Measurements from ENCODE around the gene PGP. TPM values are rescaled to one million over a fixed set of nuclear protein-coding genes. Genes with fewer than 3 reads are reported as not detected.

PGP gene
- total and polyA plus RNA-seq, 3 experiments from 2014 or later, result 14.7 to 30.9 (median 27.3) TPM

DNA sequence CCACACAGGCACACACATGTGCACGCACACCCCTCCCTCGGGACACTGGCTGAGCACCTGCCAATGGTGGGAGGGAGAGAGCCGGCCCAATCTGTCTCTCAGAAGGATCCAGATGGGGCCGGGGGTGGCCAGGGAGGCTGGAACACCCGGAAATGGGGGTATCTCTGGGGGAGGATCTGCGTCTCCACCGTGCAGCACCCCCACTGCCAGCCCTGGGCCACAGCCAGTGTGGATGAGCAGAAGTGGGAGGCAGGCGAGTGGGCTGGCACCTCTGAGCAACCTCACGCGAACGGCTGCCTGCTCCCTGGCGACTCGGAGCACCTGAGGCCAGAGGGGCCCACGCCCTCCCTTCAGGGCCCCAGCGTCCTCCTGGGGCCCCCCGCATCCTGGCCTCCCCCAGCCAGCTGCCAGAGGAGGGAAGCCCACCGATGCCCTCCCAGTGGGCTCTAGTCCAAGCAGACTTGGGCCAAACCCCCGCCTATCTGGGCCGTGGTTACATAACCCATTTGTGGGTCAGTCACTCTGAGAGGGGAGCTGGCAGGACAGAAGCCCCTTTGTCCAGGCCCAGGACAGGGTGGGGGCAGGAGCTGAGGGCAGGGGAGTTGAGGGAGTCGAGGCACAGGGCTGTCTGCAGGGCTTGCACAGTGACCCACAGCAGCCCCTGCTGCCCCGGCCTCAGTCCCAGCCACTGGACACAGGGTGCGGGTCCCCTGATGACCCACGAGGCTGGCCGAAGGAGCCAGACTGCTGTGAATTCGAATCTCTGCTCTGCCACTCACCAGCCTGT lies 23.8 kb downstream of the PGP start:
- Mint-ChIP-seq H3K36me3 (no peaks in the 10 kb centered on the region), H3K4me1 (peaks cover 0 to 13% (median 4%) of the 10 kb centered on the region in 3 donors), H3K4me3 (no peak overlapping the region), H3K27me3 (peaks cover 6 to 10% of the 10 kb centered on the region in 2 donors), H3K27ac (no peak overlapping the region), H3K9me3 (no peaks in the 10 kb centered on the region)
- CTCF ChIA-PET, result no interaction called here
- H3K9me3 ChIP-seq (ENCODE audit: low read length), result no peaks in the 10 kb centered on the region
- H3K27me3 ChIP-seq (ENCODE audit: insufficient read depth, low read length, poor library complexity, severe bottlenecking), result peaks cover 15% of the 10 kb centered on the region
- no peaks in the 10 kb centered on the region for H3K36me3 ChIP-seq (ENCODE audit: insufficient read depth, low read length)
- H3K27ac ChIP-seq (ENCODE audit: low read depth, low read length), result no peak overlapping the region
- no peak for DNase-seq
- POLR2A ChIA-PET, result no interaction called here
- peaks cover 9% of the 10 kb centered on the region for H3K4me1 ChIP-seq (ENCODE audit: insufficient read depth, low read length)
- H3K4me3 ChIP-seq (ENCODE audit: low read length), result no peak overlapping the region

DNA sequence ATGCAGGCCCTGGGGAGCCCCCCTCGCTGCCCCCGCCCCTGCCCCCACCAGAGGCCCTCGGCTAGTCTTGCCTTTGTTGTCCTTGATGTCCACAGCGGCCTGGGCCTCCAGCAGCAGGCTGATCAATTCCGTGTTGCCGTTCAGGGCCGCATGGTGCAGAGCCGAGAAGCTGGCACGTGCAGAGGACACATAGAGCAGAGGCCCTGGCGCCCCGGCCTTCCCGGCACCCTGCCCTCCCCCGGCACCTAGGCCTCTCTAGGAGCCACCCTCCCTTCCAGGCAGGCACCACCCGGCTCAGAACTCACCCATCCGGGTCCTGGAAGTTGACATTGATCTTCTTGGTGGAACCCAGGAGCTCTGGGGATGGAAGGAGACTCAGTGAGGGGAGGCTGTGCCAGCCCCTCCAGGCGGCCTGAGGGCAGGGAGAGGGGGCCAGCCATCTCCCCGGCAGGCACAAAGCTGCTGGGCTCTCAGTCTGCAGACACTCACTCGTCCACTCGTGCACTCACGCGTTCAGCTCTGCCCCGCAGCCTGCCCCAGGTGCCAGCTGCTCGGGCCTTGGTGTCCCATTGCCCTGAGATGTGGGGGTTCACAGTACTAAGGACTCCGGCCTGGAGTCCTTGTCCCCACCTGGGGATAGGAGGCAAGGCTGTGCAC lies 24.5 kb downstream of the PGP start:
- Mint-ChIP-seq H3K4me3 (no peak overlapping the region), H3K27ac (no peak overlapping the region), H3K27me3 (peaks cover 6 to 10% of the 10 kb centered on the region in 2 donors), H3K9me3 (no peaks in the 10 kb centered on the region), H3K4me1 (peaks cover 0 to 5% (median 4%) of the 10 kb centered on the region in 3 donors), H3K36me3 (no peaks in the 10 kb centered on the region)
- peaks cover 4% of the 10 kb centered on the region for H3K4me1 ChIP-seq (ENCODE audit: insufficient read depth, low read length)
- H3K36me3 ChIP-seq (ENCODE audit: insufficient read depth, low read length), result no peaks in the 10 kb centered on the region
- peaks cover 8% of the 10 kb centered on the region for H3K27me3 ChIP-seq (ENCODE audit: insufficient read depth, low read length, poor library complexity, severe bottlenecking)
- H3K27ac ChIP-seq (ENCODE audit: low read depth, low read length), result no peak overlapping the region
- no peaks in the 10 kb centered on the region for H3K9me3 ChIP-seq (ENCODE audit: low read length)
- DNase-seq, result no peak
- no peak overlapping the region for H3K4me3 ChIP-seq (ENCODE audit: low read length)
- CTCF ChIA-PET, result no interaction called here
- POLR2A ChIA-PET, result no interaction called here

DNA sequence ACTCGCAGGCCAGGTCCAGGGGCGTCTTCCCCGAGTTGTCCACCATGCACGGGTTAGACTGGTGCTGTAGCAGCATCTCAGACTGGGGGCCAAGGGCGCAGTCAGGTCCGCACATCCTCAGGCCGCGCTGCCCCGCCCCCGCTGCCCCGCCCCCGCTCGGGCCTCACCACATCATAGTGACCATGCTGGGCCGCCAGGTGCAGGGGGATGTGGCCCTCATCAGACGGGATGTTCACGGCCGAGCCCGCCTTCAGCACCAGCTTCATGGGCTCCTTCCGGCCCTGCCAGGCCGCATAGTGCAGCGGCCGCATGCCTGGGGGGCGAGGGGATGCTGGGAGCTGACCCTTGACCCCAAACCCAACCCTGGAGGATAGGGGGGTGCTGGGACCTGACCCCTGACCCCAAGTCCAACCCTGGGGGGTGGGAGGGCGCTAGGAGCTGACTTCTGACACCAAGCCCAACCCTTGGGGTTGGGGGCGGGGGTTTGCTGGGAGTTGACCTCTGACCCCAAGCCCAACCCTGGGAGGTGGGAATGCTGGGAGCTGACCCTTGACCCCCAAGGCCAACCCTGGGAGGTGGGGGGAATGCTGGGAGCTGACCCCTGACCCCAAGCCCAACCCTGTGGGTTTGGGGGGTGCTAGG lies 25.3 kb downstream of the PGP start:
- CTCF ChIA-PET, result no interaction called here
- Mint-ChIP-seq H3K9me3 (no peaks in the 10 kb centered on the region), H3K4me1 (no peaks in the 10 kb centered on the region), H3K4me3 (no peak overlapping the region), H3K27me3 (peaks cover 0 to 4% of the 10 kb centered on the region in 2 donors), H3K27ac (no peak overlapping the region), H3K36me3 (peaks cover 0 to under 1% (median 0%) of the 10 kb centered on the region in 3 donors)
- POLR2A ChIA-PET, result no interaction called here
- H3K27ac ChIP-seq (ENCODE audit: low read depth, low read length), result no peak overlapping the region
- no peaks in the 10 kb centered on the region for H3K4me1 ChIP-seq (ENCODE audit: insufficient read depth, low read length)
- no peak overlapping the region for H3K4me3 ChIP-seq (ENCODE audit: low read length)
- H3K9me3 ChIP-seq (ENCODE audit: low read length), result no peaks in the 10 kb centered on the region
- no peaks in the 10 kb centered on the region for H3K36me3 ChIP-seq (ENCODE audit: insufficient read depth, low read length)
- DNase-seq, result no peak
- H3K27me3 ChIP-seq (ENCODE audit: insufficient read depth, low read length, poor library complexity, severe bottlenecking), result peaks cover under 1% of the 10 kb centered on the region

DNA sequence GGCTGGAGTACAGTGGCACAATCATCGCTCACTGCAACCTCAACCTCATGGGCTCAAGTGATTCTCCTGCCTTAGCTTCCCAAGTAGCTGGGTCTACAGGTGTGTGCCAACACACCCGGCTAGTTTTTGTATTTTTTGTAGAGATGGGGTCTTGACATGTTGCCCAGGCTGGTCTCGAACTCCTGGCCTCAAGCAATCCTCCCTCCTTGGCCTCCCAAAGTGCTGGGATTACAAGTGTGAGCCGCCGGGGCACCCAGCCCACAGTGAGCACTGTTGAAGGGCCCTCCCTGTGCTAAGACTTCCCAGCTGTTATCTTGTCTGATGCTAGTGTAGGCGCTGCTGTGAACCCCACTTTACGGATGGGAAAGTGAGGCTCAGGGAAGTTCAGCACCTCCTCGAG lies 26.2 kb downstream of the PGP start:
- H3K9me3 Mint-ChIP-seq, result no peaks in the 10 kb centered on the region
- no peaks in the 10 kb centered on the region for H3K4me1 Mint-ChIP-seq
- H3K27me3 ChIP-seq (ENCODE audit: insufficient read depth, low read length, poor library complexity, severe bottlenecking), result no peaks in the 10 kb centered on the region
- H3K27ac ChIP-seq (ENCODE audit: low read depth, low read length), result no peak overlapping the region
- POLR2A ChIA-PET, result no interaction called here
- H3K4me1 ChIP-seq (ENCODE audit: insufficient read depth, low read length), result no peaks in the 10 kb centered on the region
- no peak overlapping the region for H3K4me3 Mint-ChIP-seq
- H3K4me3 ChIP-seq (ENCODE audit: low read length), result no peak overlapping the region
- CTCF ChIA-PET, result no interaction called here
- H3K36me3 ChIP-seq (ENCODE audit: insufficient read depth, low read length), result no peaks in the 10 kb centered on the region
- H3K27me3 Mint-ChIP-seq, result peaks cover 0 to 1% of the 10 kb centered on the region in 2 donors
- H3K9me3 ChIP-seq (ENCODE audit: low read length), result no peaks in the 10 kb centered on the region
- peaks cover 0 to 2% (median 0%) of the 10 kb centered on the region in 3 donors for H3K36me3 Mint-ChIP-seq
- no peak overlapping the region for H3K27ac Mint-ChIP-seq
- DNase-seq, result no peak

DNA sequence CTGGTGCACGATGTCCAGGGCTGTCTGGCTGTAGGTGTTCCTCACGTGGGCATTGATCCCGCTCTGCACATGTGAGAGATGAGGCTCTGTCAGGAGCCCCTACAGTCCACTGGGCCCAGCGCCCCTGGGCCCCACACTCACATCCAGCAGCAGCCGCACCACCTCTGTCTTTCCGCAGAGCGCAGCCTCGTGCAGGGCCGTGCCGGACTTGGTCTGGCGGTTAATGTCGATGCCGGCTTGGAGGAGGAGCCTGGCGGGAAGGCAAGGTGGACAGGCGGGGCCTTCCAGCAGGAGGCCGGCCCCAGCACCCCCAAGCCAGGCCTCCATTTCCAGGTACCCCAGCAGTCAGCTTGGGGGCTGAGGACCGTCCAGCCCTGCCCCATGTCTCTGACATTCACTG lies 27.4 kb downstream of the PGP start:
- H3K27ac ChIP-seq (ENCODE audit: low read depth, low read length), result no peak overlapping the region
- no peaks in the 10 kb centered on the region for H3K36me3 ChIP-seq (ENCODE audit: insufficient read depth, low read length)
- H3K27me3 ChIP-seq (ENCODE audit: insufficient read depth, low read length, poor library complexity, severe bottlenecking), result no peaks in the 10 kb centered on the region
- H3K4me3 ChIP-seq (ENCODE audit: low read length), result no peak overlapping the region
- CTCF ChIA-PET, result interaction anchor here (1.0 kb wide), 1 partner anchor 314 kb away, joined by 3 read pairs; no protein-coding TSS in a partner anchor
- Mint-ChIP-seq H3K9me3 (no peaks in the 10 kb centered on the region), H3K27ac (no peak overlapping the region), H3K4me1 (peaks cover 2 to 3% (median 2%) of the 10 kb centered on the region in 3 donors), H3K36me3 (peaks cover 0 to 2% (median 0%) of the 10 kb centered on the region in 3 donors), H3K4me3 (no peak overlapping the region), H3K27me3 (no peaks in the 10 kb centered on the region)
- no peak for DNase-seq
- H3K4me1 ChIP-seq (ENCODE audit: insufficient read depth, low read length), result no peaks in the 10 kb centered on the region
- POLR2A ChIA-PET, result interaction anchor here (0.6 kb wide), 2 partner anchors 13 to 1047 kb away, joined by 3 to 10 read pairs; no protein-coding TSS in a partner anchor
- no peaks in the 10 kb centered on the region for H3K9me3 ChIP-seq (ENCODE audit: low read length)

DNA sequence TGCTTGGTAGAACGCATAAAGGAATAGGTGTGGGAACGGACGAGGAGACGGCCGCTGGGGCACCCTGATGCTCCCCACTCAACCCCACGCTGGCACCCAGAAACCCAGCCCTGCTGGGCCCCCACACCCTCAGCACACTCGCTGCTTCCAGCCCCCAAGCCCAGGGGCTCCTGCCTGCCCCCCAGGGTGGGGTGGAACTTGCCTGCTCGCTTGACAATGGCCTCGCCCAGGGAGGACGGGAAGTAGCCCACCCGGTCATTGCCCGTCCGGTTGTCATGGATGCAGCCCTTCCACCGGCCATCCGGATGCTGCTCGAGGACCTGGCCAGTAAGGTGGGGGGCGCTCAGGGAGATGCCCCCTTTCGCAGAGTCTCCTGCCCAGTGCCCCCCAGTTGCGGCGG lies 28.1 kb downstream of the PGP start:
- DNase-seq, result no peak
- Mint-ChIP-seq H3K9me3 (no peaks in the 10 kb centered on the region), H3K4me1 (peaks cover 3 to 9% (median 7%) of the 10 kb centered on the region in 3 donors), H3K27ac (no peak overlapping the region), H3K4me3 (no peak overlapping the region), H3K27me3 (no peaks in the 10 kb centered on the region), H3K36me3 (peaks cover 0 to 2% (median 0%) of the 10 kb centered on the region in 3 donors)
- H3K36me3 ChIP-seq (ENCODE audit: insufficient read depth, low read length), result no peaks in the 10 kb centered on the region
- H3K4me1 ChIP-seq (ENCODE audit: insufficient read depth, low read length), result no peaks in the 10 kb centered on the region
- no peaks in the 10 kb centered on the region for H3K9me3 ChIP-seq (ENCODE audit: low read length)
- H3K27me3 ChIP-seq (ENCODE audit: insufficient read depth, low read length, poor library complexity, severe bottlenecking), result no peaks in the 10 kb centered on the region
- H3K27ac ChIP-seq (ENCODE audit: low read depth, low read length), result no peak overlapping the region
- CTCF ChIA-PET, result no interaction called here
- POLR2A ChIA-PET, result no interaction called here
- no peak overlapping the region for H3K4me3 ChIP-seq (ENCODE audit: low read length)

DNA sequence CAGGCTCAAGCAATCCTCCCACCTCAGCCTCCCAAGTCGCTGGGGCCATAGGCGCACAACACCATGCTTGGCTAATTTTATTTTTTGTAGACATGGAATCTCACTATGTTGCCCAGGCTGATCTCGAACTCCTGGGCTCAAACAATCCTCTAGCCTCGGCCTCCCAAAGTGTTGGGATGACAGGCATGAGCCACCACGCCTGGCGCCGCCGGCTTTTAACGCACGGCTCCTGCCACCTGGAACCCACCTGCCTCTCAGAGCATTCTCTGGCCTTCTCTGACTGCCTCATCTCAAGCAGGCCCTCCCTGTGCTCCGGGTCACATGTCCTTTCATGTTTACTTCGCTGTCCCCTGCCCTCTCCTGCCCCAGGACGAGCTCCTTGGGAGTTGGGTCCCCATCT lies 28.6 kb downstream of the PGP start:
- Mint-ChIP-seq H3K27me3 (no peaks in the 10 kb centered on the region), H3K36me3 (peaks cover 0 to 2% (median 0%) of the 10 kb centered on the region in 3 donors), H3K9me3 (no peaks in the 10 kb centered on the region), H3K4me1 (peaks cover 3 to 9% (median 7%) of the 10 kb centered on the region in 3 donors), H3K27ac (no peak overlapping the region), H3K4me3 (no peak overlapping the region)
- DNase-seq, result no peak
- POLR2A ChIA-PET, result no interaction called here
- CTCF ChIA-PET, result no interaction called here
- Histone ChIP-seq H3K27ac (ENCODE audit: low read depth, low read length) (no peak overlapping the region), H3K4me1 (ENCODE audit: insufficient read depth, low read length) (no peaks in the 10 kb centered on the region), H3K4me3 (ENCODE audit: low read length) (no peak overlapping the region), H3K27me3 (ENCODE audit: insufficient read depth, low read length, poor library complexity, severe bottlenecking) (no peaks in the 10 kb centered on the region), H3K36me3 (ENCODE audit: insufficient read depth, low read length) (no peaks in the 10 kb centered on the region), H3K9me3 (ENCODE audit: low read length) (no peaks in the 10 kb centered on the region)

DNA sequence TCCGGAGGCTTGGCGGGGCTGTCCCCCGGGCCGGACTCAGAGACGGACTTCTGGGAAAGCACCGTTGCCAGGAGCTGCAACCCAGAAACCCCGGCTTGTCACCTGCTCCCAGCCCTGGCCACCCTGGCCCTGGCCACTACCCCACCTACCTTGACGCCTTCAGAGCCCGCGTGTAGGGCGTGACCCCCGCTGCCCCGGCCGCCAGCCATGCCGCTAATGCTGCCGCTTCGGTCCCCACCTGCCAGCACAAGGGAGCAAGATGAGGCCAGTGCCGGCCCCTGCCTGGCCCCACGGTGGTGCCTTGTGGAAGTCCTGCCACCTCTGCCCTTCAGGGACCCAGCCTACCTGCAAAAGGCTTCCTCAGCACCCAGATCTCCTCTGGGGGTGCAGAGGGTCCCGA lies 29.7 kb downstream of the PGP start:
- H3K27ac Mint-ChIP-seq, result no peak overlapping the region
- CTCF ChIA-PET, result no interaction called here
- H3K4me1 ChIP-seq (ENCODE audit: insufficient read depth, low read length), result no peaks in the 10 kb centered on the region
- DNase-seq, result no peak
- H3K9me3 ChIP-seq (ENCODE audit: low read length), result no peaks in the 10 kb centered on the region
- no peak overlapping the region for H3K4me3 ChIP-seq (ENCODE audit: low read length)
- H3K27ac ChIP-seq (ENCODE audit: low read depth, low read length), result no peak overlapping the region
- POLR2A ChIA-PET, result no interaction called here
- H3K9me3 Mint-ChIP-seq, result no peaks in the 10 kb centered on the region
- H3K4me1 Mint-ChIP-seq, result peaks cover 3 to 9% (median 7%) of the 10 kb centered on the region in 3 donors
- no peaks in the 10 kb centered on the region for H3K27me3 Mint-ChIP-seq
- no peaks in the 10 kb centered on the region for H3K36me3 ChIP-seq (ENCODE audit: insufficient read depth, low read length)
- no peak overlapping the region for H3K4me3 Mint-ChIP-seq
- H3K27me3 ChIP-seq (ENCODE audit: insufficient read depth, low read length, poor library complexity, severe bottlenecking), result no peaks in the 10 kb centered on the region
- H3K36me3 Mint-ChIP-seq, result peaks cover 0 to 2% (median 0%) of the 10 kb centered on the region in 3 donors

All from CD8-positive, alpha-beta memory T cell (primary cell).